Measurements from ENCODE around the gene POLR2H. TPM values are rescaled to one million over a fixed set of nuclear protein-coding genes. Genes with fewer than 3 reads are reported as not detected.

POLR2H gene
- polyA plus RNA-seq, 6 donors from 2014 or later, result 34.4 to 61.0 (median 49.1) TPM

DNA sequence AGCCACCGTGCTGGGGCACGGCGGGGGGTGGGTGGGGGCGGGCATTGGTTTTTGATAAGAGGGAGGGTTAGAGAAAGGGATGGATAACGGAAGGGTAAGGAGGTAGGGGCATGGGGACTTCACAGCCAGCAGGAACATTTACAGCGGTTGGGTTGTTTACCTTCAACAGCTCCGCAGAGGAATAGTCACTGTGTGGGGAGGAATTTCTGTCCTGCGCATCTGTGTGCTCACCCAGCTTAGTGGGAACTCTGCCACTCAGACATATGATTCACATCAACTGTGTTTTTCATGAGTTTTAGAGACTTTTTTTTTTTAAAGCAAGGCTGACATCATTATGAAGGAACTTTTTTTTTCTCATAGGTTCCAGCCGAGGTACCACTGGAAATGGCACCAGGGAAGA lies 37.9 kb downstream of the POLR2H start:
- no peak overlapping the region for H3K27ac Mint-ChIP-seq
- no peak for DNase-seq
- no peaks in the 10 kb centered on the region for H3K4me1 Mint-ChIP-seq
- H3K36me3 Mint-ChIP-seq, result no peaks in the 10 kb centered on the region
- ATAC-seq (ENCODE audit: low read depth in 2 of 2), result no peak
- peaks cover 24 to 40% (median 34%) of the 10 kb centered on the region in 3 donors for H3K27me3 Mint-ChIP-seq
- H3K9me3 Mint-ChIP-seq, result peaks cover 0 to 2% (median 0%) of the 10 kb centered on the region in 7 donors
- H3K4me3 Mint-ChIP-seq, result no peak overlapping the region

DNA sequence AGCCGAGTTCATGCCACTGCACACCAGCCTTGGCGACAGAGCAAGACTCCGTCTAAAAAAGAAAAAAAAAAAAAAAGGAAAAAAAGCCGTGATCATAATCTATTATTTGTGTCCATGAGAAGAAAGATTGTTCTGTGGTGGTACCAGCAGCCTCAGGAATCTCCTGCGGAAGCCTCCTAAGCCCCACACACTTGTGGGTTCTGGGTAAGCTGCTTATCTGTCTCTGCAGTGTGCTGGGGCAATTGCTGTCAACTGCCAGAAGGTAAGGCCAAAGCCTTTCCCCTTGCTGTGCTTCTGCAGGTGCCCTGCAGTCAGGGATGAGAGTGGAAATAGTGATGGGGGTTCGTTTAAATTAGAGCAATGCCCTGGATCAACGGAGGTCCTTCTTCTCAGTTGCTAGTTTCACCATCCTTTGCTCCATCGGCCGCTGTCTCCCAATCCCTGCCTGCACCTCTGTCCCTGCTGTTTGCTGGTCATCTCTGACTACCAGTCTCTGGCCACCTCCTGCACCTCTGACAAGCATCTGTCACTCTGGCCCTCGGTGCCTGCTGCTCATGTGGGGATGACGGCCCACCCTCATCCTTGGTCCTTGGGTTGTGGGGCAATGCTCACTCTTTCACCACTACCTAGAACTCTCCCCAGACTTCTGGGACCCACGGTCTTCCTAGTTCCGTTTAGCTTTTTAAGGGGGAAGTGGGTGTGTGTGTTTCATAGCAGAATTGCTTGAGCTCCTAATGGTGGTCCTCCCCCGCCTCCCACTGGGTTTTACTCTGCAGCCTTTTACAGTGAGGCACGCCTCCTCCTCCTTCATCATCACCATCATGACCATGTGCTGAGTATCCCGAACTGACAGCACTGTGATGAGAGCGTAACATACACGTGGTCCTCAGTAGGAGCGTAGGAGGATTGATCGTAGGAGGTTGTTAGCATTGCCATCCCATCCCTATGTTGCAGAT lies 43.8 kb downstream of the POLR2H start:
- no peaks in the 10 kb centered on the region for H3K36me3 Mint-ChIP-seq
- no peak for DNase-seq
- no peak overlapping the region for H3K27ac Mint-ChIP-seq

DNA sequence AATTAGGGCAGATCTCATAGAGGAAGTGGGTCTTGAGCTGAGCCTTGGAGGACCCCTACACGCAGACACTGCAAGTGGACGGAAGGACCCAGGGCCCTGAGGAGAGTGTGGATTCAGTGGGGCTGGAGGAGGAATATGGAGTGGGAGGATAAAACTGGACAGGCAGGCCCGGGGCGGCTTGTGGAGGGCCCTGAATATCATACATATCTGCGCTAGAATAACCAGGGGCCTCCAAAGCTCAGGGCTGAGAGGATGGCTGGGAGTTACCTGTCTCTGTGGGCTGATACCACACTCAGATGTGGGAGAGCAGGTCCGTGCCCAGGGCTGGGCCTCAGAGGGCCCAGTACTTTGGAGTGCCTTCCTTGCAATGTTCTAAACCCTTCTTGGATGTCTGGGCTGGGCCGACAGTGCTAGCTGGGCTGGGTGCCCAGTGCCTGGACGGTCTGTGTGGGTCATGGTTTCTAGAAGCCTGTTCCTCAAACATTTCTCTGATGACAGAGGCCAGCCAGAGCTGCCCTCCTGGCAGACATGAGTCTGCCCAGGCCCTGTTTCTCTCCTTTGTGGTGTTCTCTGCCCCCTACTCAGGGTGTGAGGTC lies 47.9 kb downstream of the POLR2H start:
- H3K27ac Mint-ChIP-seq, result no peak overlapping the region

More for the DNA sequence above, 43.8 kb downstream of the POLR2H start:
- Mint-ChIP-seq H3K9me3 (peaks cover 0 to 2% (median 0%) of the 10 kb centered on the region in 7 donors), H3K4me1 (no peaks in the 10 kb centered on the region), H3K27me3 (peaks cover 18 to 29% (median 27%) of the 10 kb centered on the region in 3 donors), H3K4me3 (no peak overlapping the region)
- ATAC-seq (ENCODE audit: low read depth in 2 of 2), result no peak

DNA sequence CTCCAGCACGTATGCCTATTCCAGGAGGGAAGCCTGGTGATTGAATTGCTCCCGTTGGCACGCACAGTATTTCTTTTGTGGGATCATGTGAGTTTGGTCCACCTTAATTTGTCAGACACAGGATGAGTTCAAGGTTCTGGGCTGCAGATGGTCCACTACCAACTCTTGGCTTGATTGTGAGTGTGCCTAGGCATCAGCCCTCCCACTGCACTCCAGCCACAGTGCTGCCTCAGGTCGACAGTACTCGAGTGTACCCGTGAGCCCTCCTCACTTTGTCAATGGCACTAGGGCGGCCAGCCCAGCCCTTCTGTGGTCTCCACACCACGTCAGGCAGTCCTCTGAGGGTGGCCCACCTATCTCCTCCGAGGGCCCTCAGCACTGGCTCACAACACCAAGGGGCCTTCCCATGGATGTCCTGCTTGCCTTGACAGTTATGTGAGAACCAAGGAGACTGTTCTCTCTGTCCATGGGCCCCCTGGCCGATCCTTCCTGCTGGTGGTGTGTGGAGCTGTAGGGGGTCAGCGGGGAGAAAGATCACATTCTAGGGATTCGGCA lies 48.5 kb downstream of the POLR2H start:
- no peak for DNase-seq
- Mint-ChIP-seq H3K4me3 (no peak overlapping the region), H3K9me3 (peaks cover 0 to 1% (median 0%) of the 10 kb centered on the region in 7 donors), H3K27ac (no peak overlapping the region), H3K27me3 (peaks cover 8 to 29% (median 14%) of the 10 kb centered on the region in 3 donors), H3K36me3 (no peaks in the 10 kb centered on the region), H3K4me1 (no peaks in the 10 kb centered on the region)
- ATAC-seq (ENCODE audit: low read depth in 2 of 2), result no peak

More for the DNA sequence above, 47.9 kb downstream of the POLR2H start:
- no peak for DNase-seq
- ATAC-seq (ENCODE audit: low read depth in 2 of 2), result no peak
- Mint-ChIP-seq H3K4me3 (no peak overlapping the region), H3K9me3 (peaks cover 0 to 1% (median 0%) of the 10 kb centered on the region in 7 donors), H3K36me3 (no peaks in the 10 kb centered on the region), H3K4me1 (no peaks in the 10 kb centered on the region), H3K27me3 (peaks cover 9 to 30% (median 14%) of the 10 kb centered on the region in 3 donors)

DNA sequence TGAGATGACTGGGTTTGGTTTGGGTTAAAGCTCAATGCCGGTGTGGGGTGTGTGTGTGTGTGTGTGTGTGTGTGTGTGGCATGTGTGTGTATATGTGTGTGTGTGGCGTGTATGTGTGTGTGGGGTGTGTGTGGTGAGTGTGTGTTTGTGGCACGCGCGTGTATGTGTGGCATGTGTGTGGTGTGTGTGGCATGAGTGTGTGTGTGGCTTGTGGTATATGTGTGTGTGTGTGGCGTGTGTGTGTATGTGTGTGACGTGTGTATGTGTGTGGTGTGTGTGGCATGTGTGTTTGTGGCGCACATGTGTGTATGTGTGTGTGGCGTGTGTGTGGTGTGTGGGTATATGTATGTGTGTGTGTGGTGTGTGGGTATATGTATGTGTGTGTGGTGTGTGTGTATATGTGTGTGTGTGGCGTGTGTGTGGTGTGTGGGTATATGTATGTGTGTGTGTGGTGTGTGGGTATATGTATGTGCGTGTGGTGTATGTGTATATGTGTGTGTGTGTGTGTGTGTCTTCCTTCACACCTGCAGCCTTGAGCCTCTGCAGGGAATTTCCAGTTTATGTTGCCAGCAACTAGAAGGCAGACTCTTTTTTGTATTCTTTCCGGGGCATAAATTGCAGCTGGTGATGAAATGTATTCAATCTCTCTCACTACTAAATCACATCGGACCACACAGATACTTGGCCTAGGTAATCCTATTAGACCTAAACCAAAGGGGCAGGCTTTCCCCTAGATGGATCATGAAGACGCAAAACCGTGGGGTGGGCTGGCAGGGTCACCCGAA lies 53.1 kb downstream of the POLR2H start:
- H3K9me3 Mint-ChIP-seq, result peaks cover 0 to 1% (median 0%) of the 10 kb centered on the region in 7 donors
- peaks cover 0 to 4% (median 0%) of the 10 kb centered on the region in 3 donors for H3K4me1 Mint-ChIP-seq
- H3K4me3 Mint-ChIP-seq, result no peak overlapping the region
- peaks cover 4 to 21% (median 14%) of the 10 kb centered on the region in 3 donors for H3K27me3 Mint-ChIP-seq
- ATAC-seq (ENCODE audit: low read depth in 2 of 2) (no peak), DNase-seq (no peak)
- no peak overlapping the region for H3K27ac Mint-ChIP-seq
- no peaks in the 10 kb centered on the region for H3K36me3 Mint-ChIP-seq

DNA sequence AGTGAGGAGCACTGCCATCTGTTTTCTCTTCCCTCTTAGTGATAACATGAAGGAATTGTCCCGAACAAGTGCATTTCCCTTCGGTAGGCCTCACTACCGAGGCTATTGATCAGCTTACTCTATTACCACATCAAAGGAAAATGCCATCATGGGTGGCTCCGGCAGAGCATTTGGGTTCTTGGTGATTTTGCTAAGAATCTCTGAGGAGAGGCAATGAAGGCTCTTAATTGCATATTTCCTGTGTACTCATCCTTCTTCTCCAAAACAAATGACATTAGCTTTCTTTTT lies 53.6 kb downstream of the POLR2H start:
- Mint-ChIP-seq H3K4me1 (peaks cover 0 to 4% (median 0%) of the 10 kb centered on the region in 3 donors), H3K27me3 (peaks cover 7 to 21% (median 14%) of the 10 kb centered on the region in 3 donors), H3K36me3 (no peaks in the 10 kb centered on the region), H3K9me3 (peaks cover 0 to 1% (median 0%) of the 10 kb centered on the region in 7 donors), H3K27ac (no peak overlapping the region), H3K4me3 (no peak overlapping the region)
- no peak for DNase-seq
- no peak for ATAC-seq (ENCODE audit: low read depth in 2 of 2)

DNA sequence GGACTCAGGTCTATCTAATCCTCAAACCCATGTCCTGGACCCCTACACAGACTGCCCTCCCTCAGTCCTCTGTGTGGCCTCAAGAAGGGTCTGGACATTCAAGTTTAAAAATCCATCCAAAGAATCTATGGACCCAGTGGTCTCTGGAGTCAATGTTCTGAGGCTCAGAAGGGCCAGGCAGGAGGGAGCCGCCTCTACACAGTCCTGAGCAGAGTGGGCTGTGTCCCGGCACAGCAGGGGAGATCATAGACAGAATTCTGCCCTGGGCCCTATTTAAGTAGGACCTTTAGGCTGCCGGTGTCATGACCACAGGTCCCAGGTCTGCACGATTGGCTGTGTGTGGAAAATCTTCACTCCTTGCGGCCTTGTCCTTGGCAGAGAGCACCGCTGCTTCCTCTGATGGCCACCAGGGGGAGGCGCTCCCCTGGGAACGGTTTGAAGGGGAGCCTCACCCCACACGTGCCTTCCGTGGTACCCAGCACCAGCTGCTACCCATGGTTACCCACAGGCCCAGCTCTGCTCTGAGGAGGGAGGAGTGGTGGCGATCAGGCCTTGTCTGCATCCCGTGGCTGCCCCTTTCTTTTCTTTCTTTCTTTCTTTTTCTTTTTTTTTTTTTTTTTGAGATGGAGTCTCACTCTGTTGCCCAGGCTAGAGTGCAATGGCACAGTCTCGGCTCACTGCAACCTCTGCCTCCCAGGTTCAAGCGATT lies 56.3 kb downstream of the POLR2H start:
- Mint-ChIP-seq H3K27me3 (peaks cover 4 to 11% (median 7%) of the 10 kb centered on the region in 3 donors), H3K4me3 (peak overlapping the region in 2 of 8 donors; percentile 15 to 32), H3K9me3 (no peaks in the 10 kb centered on the region), H3K27ac (peak overlapping the region in 3 of 6 donors; percentile 63 to 80 (median 79)), H3K4me1 (peaks cover 0 to 4% (median 0%) of the 10 kb centered on the region in 3 donors), H3K36me3 (no peaks in the 10 kb centered on the region)
- ATAC-seq (ENCODE audit: low read depth in 2 of 2), result peak; percentile 99
- peak; percentile 75 for DNase-seq

Other genes with a start within 250 kb of the POLR2H start
- gene EIF2B5, start 226.4 kb upstream of the POLR2H start, polyA plus RNA-seq (ENCODE audit: low read depth in 6 of 6), result 10 to 100 TPM; 31.5 to 54.4 (median 37.7) TPM
- gene DVL3, start 206.3 kb upstream of the POLR2H start, polyA plus RNA-seq (ENCODE audit: low read depth in 6 of 6), result 10 to 100 TPM in 4 of 6 donors, 1 to 10 TPM in 2; 4.6 to 17.3 (median 12.1) TPM
- 100 to 1,000 TPM; 214 to 318 (median 245) TPM for gene AP2M1, start 186.9 kb upstream of the POLR2H start, polyA plus RNA-seq (ENCODE audit: low read depth in 6 of 6)
- gene ABCF3, start 175.5 kb upstream of the POLR2H start, polyA plus RNA-seq (ENCODE audit: low read depth in 6 of 6), result 10 to 100 TPM; 24.6 to 45.7 (median 30.0) TPM
- gene VWA5B2, start 132.1 kb upstream of the POLR2H start, polyA plus RNA-seq (ENCODE audit: low read depth in 6 of 6), result not detected
- gene ALG3, start 112.7 kb upstream of the POLR2H start, polyA plus RNA-seq (ENCODE audit: low read depth in 6 of 6), result 10 to 100 TPM; 33.9 to 57.3 (median 39.1) TPM
- gene EEF1AKMT4, start 112.0 kb upstream of the POLR2H start, polyA plus RNA-seq (ENCODE audit: low read depth in 6 of 6), result 1 to 10 TPM; 2.1 to 4.3 (median 2.4) TPM
- gene CAMK2N2, start 100.2 kb upstream of the POLR2H start, polyA plus RNA-seq (ENCODE audit: low read depth in 6 of 6), result not detected
- not detected for gene ECE2, start 85.7 kb upstream of the POLR2H start, polyA plus RNA-seq (ENCODE audit: low read depth in 6 of 6)
- 100 to 1,000 TPM; 144 to 190 (median 160) TPM for gene PSMD2, start 62.5 kb upstream of the POLR2H start, polyA plus RNA-seq (ENCODE audit: low read depth in 6 of 6)
- 10 to 100 TPM in 5 of 6 donors, 1 to 10 TPM in 1; 6.4 to 30.0 (median 14.1) TPM for gene EIF4G1, start 47.1 kb upstream of the POLR2H start, polyA plus RNA-seq (ENCODE audit: low read depth in 6 of 6)
- gene FAM131A, start 24.1 kb upstream of the POLR2H start, polyA plus RNA-seq (ENCODE audit: low read depth in 6 of 6), result 1 to 10 TPM; 3.6 to 8.5 (median 4.1) TPM
- 1 to 10 TPM in 3 of 6 donors, under 1 TPM in 1, not detected in 2; 0.35 to 1.8 (median 1.3) TPM for gene CLCN2, start 105 bp upstream of the POLR2H start, polyA plus RNA-seq (ENCODE audit: low read depth in 6 of 6)
- not detected for gene THPO, start 16.5 kb downstream of the POLR2H start, polyA plus RNA-seq (ENCODE audit: low read depth in 6 of 6)
- not detected for gene CHRD, start 18.3 kb downstream of the POLR2H start, polyA plus RNA-seq (ENCODE audit: low read depth in 6 of 6)
- gene EPHB3, start 200.1 kb downstream of the POLR2H start, polyA plus RNA-seq (ENCODE audit: low read depth in 6 of 6), result not detected

Measured in naive B cell (primary cell).